Liver (tissue), 9 donors: ENCODE measurements around the gene ACSM2B. TPM values are rescaled to one million over a fixed set of nuclear protein-coding genes. Genes with fewer than 3 reads are reported as not detected.
"Not testable (repeated sequence)": the region's sequence is repeated elsewhere in the genome, so short reads cannot be mapped to it uniquely, and the experiment has no call there.

Experiments used
- DNase-seq: peaks from one replicate; pipeline ENCODE4 v3.0.0-alpha.2; 2017; ENCODE audit warnings: low spot score
- H3K27ac ChIP-seq, 2 donors: one replicate each; pipeline ENCODE4 v1.7.0; 2013; ENCODE audit warnings: inconsistent platforms in 2 of 2, low read length in 2 of 2, control low read depth in 1 of 2, low read depth in 1 of 2, mild to moderate bottlenecking in 1 of 2
- H3K27me3 ChIP-seq, 4 donors: one replicate each; pipeline versions ENCODE4 v1.6.1 to v1.7.0; 2013; ENCODE audit warnings: low read length in 3 of 4, inconsistent platforms in 1 of 4, mild to moderate bottlenecking in 1 of 4, moderate library complexity in 1 of 4; ENCODE audit not compliant: control insufficient read depth in 4 of 4, insufficient read depth in 4 of 4
- H3K36me3 ChIP-seq, 4 donors: one replicate each; pipeline versions ENCODE4 v1.6.1 to v1.7.0; 2013; ENCODE audit warnings: low read length in 3 of 4, mild to moderate bottlenecking in 3 of 4, low read depth in 1 of 4, moderate library complexity in 1 of 4; ENCODE audit not compliant: control insufficient read depth in 4 of 4, insufficient read depth in 3 of 4
- H3K4me1 ChIP-seq, 4 donors: one replicate each; pipeline versions ENCODE4 v1.6.1 to v1.7.0; 2013; ENCODE audit warnings: low read length in 3 of 4, mild to moderate bottlenecking in 3 of 4, moderate library complexity in 1 of 4; ENCODE audit not compliant: control insufficient read depth in 4 of 4, insufficient read depth in 4 of 4
- H3K4me3 ChIP-seq, 3 donors: one replicate each; pipeline versions ENCODE4 v1.6.1 to v1.7.0; 2013; ENCODE audit warnings: low read length in 3 of 3, control low read depth in 1 of 3, low read depth in 1 of 3, mild to moderate bottlenecking in 1 of 3
- H3K9ac ChIP-seq, 2 donors: one replicate each; pipeline ENCODE4 v1.7.0; 2013; ENCODE audit warnings: low read length in 2 of 2, mild to moderate bottlenecking in 2 of 2, moderate library complexity in 2 of 2, control low read depth in 1 of 2, low read depth in 1 of 2
- H3K9me3 ChIP-seq, 4 donors: one replicate each; pipeline versions ENCODE4 v1.6.1 to v1.7.0; 2013; ENCODE audit warnings: low read length in 3 of 4; ENCODE audit not compliant: control insufficient read depth in 4 of 4
- ATF3 ChIP-seq: IDR thresholded peaks from 2 replicates; pipeline ENCODE4 v1.6.1; 2016; ENCODE audit warnings: antibody characterized with exemption
- GABPA ChIP-seq, 2 donors: IDR thresholded peaks in 1 of 2; conservative IDR thresholded peaks in 1 of 2; 2 replicates each; pipeline ENCODE4 v1.6.1; 2016; ENCODE audit warnings: antibody characterized with exemption in 2 of 2, mild to moderate bottlenecking in 1 of 2, moderate library complexity in 1 of 2
- REST ChIP-seq: IDR thresholded peaks from 2 replicates; pipeline ENCODE4 v1.6.1; 2016; ENCODE audit warnings: antibody characterized with exemption, mild to moderate bottlenecking
- TAF1 ChIP-seq: conservative IDR thresholded peaks from 2 replicates; pipeline ENCODE4 v1.6.1; 2016; ENCODE audit warnings: antibody characterized with exemption, mild to moderate bottlenecking
- WGBS: extraction: QIAGEN DNeasy Blood & Tissue Kit; methylation state at CpG from one replicate; pipeline ENCODE4 v1.1.7; 2013; 5-methylcytosine and 5-hydroxymethylcytosine counted together
- polyA plus RNA-seq, 2 donors: library from polyadenylated mRNA; stranded (reverse) in 1 of 2; unstranded in 1 of 2; fragments of 200-250 nt in 1 of 2; fragments of >200 nt in 1 of 2; fragmentation: Nextera tagmentation in 1 of 2; extraction: Ambion mirVana in 1 of 2; gene quantifications; one replicate each; pipeline versions ENCODE4 v1.2.1 to v1.2.3, GENCODE V29; 2013 to 2015
- total RNA-seq, 2 donors: library from RNA; depleted of rRNA; stranded (reverse); fragments of >200 nt; gene quantifications; one replicate each; pipeline ENCODE4 v1.2.3, GENCODE V29; 2014
- donor health status: healthy.
- donor health status: healthy.
- donor health status: healthy.
- donor health status: healthy.
- donor health status: healthy.

ACSM2B gene
- total and polyA plus RNA-seq, 4 donors: 46.0 to 852 (median 500) TPM

- no peak for DNase-seq
- Histone ChIP-seq H3K4me3 (no peak overlapping the region), H3K27ac (no peak overlapping the region), H3K36me3 (peaks cover 0 to 22% (median 17%) of the 10 kb centered on the region in 4 donors), H3K9me3 (peaks cover 0 to 11% (median 3%) of the 10 kb centered on the region in 4 donors), H3K27me3 (no peaks in the 10 kb centered on the region), H3K4me1 (peaks cover 0 to 3% (median 0%) of the 10 kb centered on the region in 4 donors), H3K9ac (no peak overlapping the region)
- TF ChIP-seq ATF3: no peak
- TF ChIP-seq GABPA (IDR thresholded peaks at IDR 0.05 in 1 of 2, conservative IDR thresholded peaks at IDR 0.05 in 1 of 2): no peak
- no peak for TF ChIP-seq TAF1
These were observed 9.3 kb downstream of the ACSM2B start for GRCh38 chr16:20566864-20567263.

GRCh38 chr16:20565334-20565733 lies 10.8 kb downstream of the ACSM2B start:
- H3K36me3 ChIP-seq: peaks cover 0 to 28% (median 20%) of the 10 kb centered on the region in 4 donors
- DNase-seq, H3K27me3 ChIP-seq, H3K4me1 ChIP-seq, H3K9ac ChIP-seq, H3K27ac ChIP-seq, H3K4me3 ChIP-seq: not testable (repeated sequence)
- H3K9me3 ChIP-seq: peaks cover 0 to 11% (median 3%) of the 10 kb centered on the region in 4 donors
- WGBS: 97% methylated on average over 2 of the region's 2 CpGs

GRCh38 chr16:20564218-20564617 lies 11.9 kb downstream of the ACSM2B start:
- H3K27me3 ChIP-seq, H3K27ac ChIP-seq, H3K4me3 ChIP-seq, DNase-seq, H3K4me1 ChIP-seq, H3K9ac ChIP-seq: not testable (repeated sequence)
- 86% methylated on average over 1 of the region's 3 CpGs for WGBS
- Histone ChIP-seq H3K36me3 (peaks cover 1 to 28% (median 22%) of the 10 kb centered on the region in 4 donors), H3K9me3 (peaks cover 0 to 11% (median 3%) of the 10 kb centered on the region in 4 donors)

- H3K4me3 ChIP-seq, H3K27ac ChIP-seq, H3K4me1 ChIP-seq, H3K27me3 ChIP-seq, H3K9ac ChIP-seq, DNase-seq, H3K9me3 ChIP-seq: not testable (repeated sequence)
- TF ChIP-seq REST: peak; percentile 92
- peaks cover 5 to 66% (median 45%) of the 10 kb centered on the region in 4 donors for H3K36me3 ChIP-seq
- WGBS: 81% methylated on average over 2 of the region's 2 CpGs
These were observed 20.5 kb downstream of the ACSM2B start for GRCh38 chr16:20555628-20556027.

GRCh38 chr16:20554689-20555088 lies 21.5 kb downstream of the ACSM2B start:
- not testable (repeated sequence) for H3K9me3 ChIP-seq, H3K4me1 ChIP-seq, H3K27ac ChIP-seq, DNase-seq, H3K4me3 ChIP-seq, H3K27me3 ChIP-seq, H3K9ac ChIP-seq
- H3K36me3 ChIP-seq: peaks cover 4 to 66% (median 48%) of the 10 kb centered on the region in 4 donors
- 85% methylated on average over 3 of the region's 3 CpGs for WGBS
